ENCODE data around the gene RTP3.
"Not testable (repeated sequence)": the region's sequence is repeated elsewhere in the genome, so short reads cannot be mapped to it uniquely, and the experiment has no call there.

RTP3 gene

DNA sequence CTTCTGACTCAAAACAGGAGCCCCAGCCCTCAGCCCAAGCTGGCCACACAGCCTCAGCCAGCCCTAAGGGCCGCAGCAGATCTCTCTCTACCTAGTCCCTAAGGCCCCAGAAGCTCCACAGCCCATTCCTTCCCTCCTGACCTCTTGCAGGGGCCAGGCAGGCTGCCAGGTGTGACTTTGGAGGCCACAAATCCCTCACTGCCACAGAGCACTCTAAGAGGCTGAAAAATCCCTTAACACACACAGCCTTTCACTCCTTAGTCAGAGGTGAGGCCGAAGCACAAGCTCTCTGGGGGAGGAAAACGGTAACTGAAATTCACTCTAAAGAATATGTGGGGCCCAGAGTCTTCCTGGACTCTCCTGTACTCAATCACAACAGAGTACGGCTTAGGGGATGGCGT is 45.0 kb downstream of the RTP3 start:
- Histone ChIP-seq H3K27ac (ENCODE audit: low read length) (no peak overlapping the region), H3K9me3 (ENCODE audit: insufficient read depth, low read depth, low read length) (no peaks in the 10 kb centered on the region), H3K36me3 (ENCODE audit: insufficient read depth, low read depth, low read length) (no peaks in the 10 kb centered on the region), H3K9ac (ENCODE audit: low read depth, low read length) (no peak overlapping the region), H3K27me3 (ENCODE audit: insufficient read depth, low read length) (no peaks in the 10 kb centered on the region), H3K4me3 (ENCODE audit: low read length) (no peak overlapping the region), H3K4me1 (ENCODE audit: insufficient read depth, low read length) (peaks cover 32% of the 10 kb centered on the region)

GRCh38 chr3:46544771-46545503 is 47.2 kb downstream of the RTP3 start:
- peaks cover 11% of the 10 kb centered on the region; the same call in 1 of the 2 replicates for H3K36me3 ChIP-seq (ENCODE audit: insufficient read depth, low read depth, low read length)
- H3K4me3 ChIP-seq (ENCODE audit: low read length), result no peak overlapping the region
- peak overlapping the region; percentile 7; the same call in 1 of the 2 replicates for H3K9ac ChIP-seq (ENCODE audit: low read depth, low read length)
- H3K4me1 ChIP-seq (ENCODE audit: insufficient read depth, low read length), result peaks cover 31% of the 10 kb centered on the region
- H3K27ac ChIP-seq (ENCODE audit: low read length), result no peak overlapping the region
- no peaks in the 10 kb centered on the region for H3K27me3 ChIP-seq (ENCODE audit: insufficient read depth, low read length)
- peaks cover 11% of the 10 kb centered on the region for H3K9me3 ChIP-seq (ENCODE audit: insufficient read depth, low read depth, low read length)

- Histone ChIP-seq H3K36me3 (ENCODE audit: insufficient read depth, low read depth, low read length) (peaks cover 15% of the 10 kb centered on the region; the same call in 1 of the 2 replicates), H3K27ac (ENCODE audit: low read length) (peak overlapping the region; percentile 77), H3K4me1 (ENCODE audit: insufficient read depth, low read length) (peaks cover 31% of the 10 kb centered on the region), H3K9ac (ENCODE audit: low read depth, low read length) (peak overlapping the region; percentile 67; the same call in 1 of the 2 replicates), H3K27me3 (ENCODE audit: insufficient read depth, low read length) (no peaks in the 10 kb centered on the region), H3K4me3 (ENCODE audit: low read length) (peak overlapping the region; percentile 50), H3K9me3 (ENCODE audit: insufficient read depth, low read depth, low read length) (peaks cover 11% of the 10 kb centered on the region)
These were observed 48.2 kb downstream of the RTP3 start for GRCh38 chr3:46545818-46546630.

DNA sequence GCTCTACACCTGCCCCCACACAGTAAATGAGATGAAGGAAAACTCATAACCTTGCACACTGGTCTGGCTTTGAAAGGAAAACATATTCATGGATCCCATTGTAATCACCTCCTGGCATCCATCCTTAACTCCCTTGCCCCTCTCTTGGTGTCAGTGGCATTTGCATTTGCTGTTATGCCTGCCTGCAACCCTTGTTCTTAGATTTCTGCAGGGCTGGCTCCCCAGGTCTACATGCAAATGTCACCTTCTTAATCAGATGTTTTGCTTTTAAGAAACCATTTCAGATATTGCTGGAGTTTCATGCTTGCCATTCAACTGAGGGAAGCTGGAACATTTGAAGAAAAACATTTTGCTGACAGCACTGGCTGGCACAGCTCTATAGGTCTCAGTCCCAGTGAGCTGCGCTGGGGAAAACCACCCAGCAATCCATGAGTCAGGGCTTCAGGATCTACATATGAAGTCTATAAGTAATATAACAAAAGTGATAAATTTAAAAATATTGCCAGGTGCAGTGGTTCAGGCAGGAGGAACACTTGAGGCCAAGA is 49.2 kb downstream of the RTP3 start:
- Histone ChIP-seq H3K4me3 (ENCODE audit: low read length) (0 out of 2 replicates have a peak overlapping the region, but pooled peaks have one; percentile 34), H3K36me3 (ENCODE audit: insufficient read depth, low read depth, low read length) (peaks cover 16% of the 10 kb centered on the region; the same call in 1 of the 2 replicates), H3K9me3 (ENCODE audit: insufficient read depth, low read depth, low read length) (peaks cover 11% of the 10 kb centered on the region), H3K27ac (ENCODE audit: low read length) (peak overlapping the region; percentile 42), H3K4me1 (ENCODE audit: insufficient read depth, low read length) (peaks cover 31% of the 10 kb centered on the region), H3K27me3 (ENCODE audit: insufficient read depth, low read length) (no peaks in the 10 kb centered on the region), H3K9ac (ENCODE audit: low read depth, low read length) (peak overlapping the region; percentile 67; the same call in 1 of the 2 replicates)

- not testable (repeated sequence) for H3K9ac ChIP-seq (ENCODE audit: low read depth, low read length); H3K27ac ChIP-seq (ENCODE audit: low read length); H3K4me3 ChIP-seq (ENCODE audit: low read length); H3K27me3 ChIP-seq (ENCODE audit: insufficient read depth, low read length)
- H3K36me3 ChIP-seq (ENCODE audit: insufficient read depth, low read depth, low read length), result peaks cover 16% of the 10 kb centered on the region; the same call in 1 of the 2 replicates
- H3K4me1 ChIP-seq (ENCODE audit: insufficient read depth, low read length), result peaks cover 31% of the 10 kb centered on the region
- H3K9me3 ChIP-seq (ENCODE audit: insufficient read depth, low read depth, low read length), result peaks cover 11% of the 10 kb centered on the region
These were observed 50.8 kb downstream of the RTP3 start for GRCh38 chr3:46548611-46549010.

- H3K9ac ChIP-seq (ENCODE audit: low read depth, low read length), result no peak overlapping the region
- peaks cover 28% of the 10 kb centered on the region for H3K4me1 ChIP-seq (ENCODE audit: insufficient read depth, low read length)
- no peak overlapping the region for H3K27ac ChIP-seq (ENCODE audit: low read length)
- peaks cover 16% of the 10 kb centered on the region; the same call in 1 of the 2 replicates for H3K36me3 ChIP-seq (ENCODE audit: insufficient read depth, low read depth, low read length)
- H3K9me3 ChIP-seq (ENCODE audit: insufficient read depth, low read depth, low read length), result peaks cover 11% of the 10 kb centered on the region
- no peak overlapping the region for H3K4me3 ChIP-seq (ENCODE audit: low read length)
- H3K27me3 ChIP-seq (ENCODE audit: insufficient read depth, low read length), result no peaks in the 10 kb centered on the region
These were observed 51.7 kb downstream of the RTP3 start for GRCh38 chr3:46549408-46549904.

GRCh38 chr3:46549989-46550388 is 52.2 kb downstream of the RTP3 start:
- Histone ChIP-seq H3K27me3 (ENCODE audit: insufficient read depth, low read length) (no peaks in the 10 kb centered on the region), H3K36me3 (ENCODE audit: insufficient read depth, low read depth, low read length) (peaks cover 16% of the 10 kb centered on the region; the same call in 1 of the 2 replicates), H3K9ac (ENCODE audit: low read depth, low read length) (no peak overlapping the region), H3K4me1 (ENCODE audit: insufficient read depth, low read length) (peaks cover 23% of the 10 kb centered on the region), H3K27ac (ENCODE audit: low read length) (no peak overlapping the region), H3K9me3 (ENCODE audit: insufficient read depth, low read depth, low read length) (peaks cover 11% of the 10 kb centered on the region), H3K4me3 (ENCODE audit: low read length) (no peak overlapping the region)

Data from iPS-20b (cell line).